ENCODE data around the gene OLFM1. TPM values are rescaled to one million over a fixed set of nuclear protein-coding genes. Genes with fewer than 3 reads are reported as not detected.

Gene OLFM1
- total and polyA plus RNA-seq, 7 experiments from 2014 or later: 0.19 to 2.1 (median 0.87) TPM; not detected in 3

DNA sequence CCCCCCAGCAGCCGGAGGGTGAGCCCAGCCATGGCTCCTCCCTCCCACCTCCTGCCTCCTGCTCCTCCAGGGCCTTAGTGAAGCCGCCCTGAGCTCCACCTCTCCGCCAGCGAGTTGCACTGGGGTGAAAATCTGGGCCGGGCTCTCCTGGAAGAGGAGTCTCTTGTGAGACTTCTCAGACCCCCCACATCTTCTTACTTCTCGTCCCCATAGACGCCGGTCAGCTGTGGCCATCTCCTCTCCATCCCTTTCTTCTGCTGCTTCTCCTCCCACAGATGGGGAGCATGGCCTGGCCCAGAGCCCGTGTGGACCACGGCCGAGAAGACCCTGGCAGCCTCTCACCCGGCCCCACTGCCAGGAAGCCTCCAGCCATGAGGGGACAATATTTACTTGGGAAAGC lies 17.3 kb downstream of the OLFM1 start:
- no peak overlapping the region for H3K4me3 ChIP-seq (ENCODE audit: low read length)
- H3K4me3 Mint-ChIP-seq: no peak overlapping the region
- intact Hi-C loops (cut with micrococcal nuclease): no loop called here
- no peaks in the 10 kb centered on the region for H3K36me3 ChIP-seq (ENCODE audit: control insufficient read depth in 2 of 3, insufficient read depth in 3 of 3, low read length in 3 of 3)
- H3K27me3 ChIP-seq (ENCODE audit: control insufficient read depth in 2 of 2, insufficient read depth in 2 of 2, low read length in 2 of 2): no peaks in the 10 kb centered on the region
- ATAC-seq (no peak), DNase-seq (no peak)
- H3K9me3 Mint-ChIP-seq: peaks cover 0 to 1% (median 0%) of the 10 kb centered on the region in 11 donors
- H3K27me3 Mint-ChIP-seq: peaks cover 19 to 63% (median 24%) of the 10 kb centered on the region in 5 donors
- peaks cover 0 to 7% (median 0%) of the 10 kb centered on the region in 7 donors for H3K4me1 Mint-ChIP-seq
- peak overlapping the region in 1 of 9 donors; percentile 23 for H3K27ac Mint-ChIP-seq
- H3K9me3 ChIP-seq (ENCODE audit: control insufficient read depth in 2 of 3, low read length in 3 of 3): no peaks in the 10 kb centered on the region
- H3K4me1 ChIP-seq (ENCODE audit: control insufficient read depth in 2 of 2, insufficient read depth in 2 of 2, low read length in 2 of 2): no peaks in the 10 kb centered on the region
- H3K36me3 Mint-ChIP-seq: no peaks in the 10 kb centered on the region
- POLR2A ChIA-PET: no interaction called here
- CTCF ChIA-PET: no interaction called here
- no peak overlapping the region for H3K27ac ChIP-seq (ENCODE audit: low read depth, low read length)

DNA sequence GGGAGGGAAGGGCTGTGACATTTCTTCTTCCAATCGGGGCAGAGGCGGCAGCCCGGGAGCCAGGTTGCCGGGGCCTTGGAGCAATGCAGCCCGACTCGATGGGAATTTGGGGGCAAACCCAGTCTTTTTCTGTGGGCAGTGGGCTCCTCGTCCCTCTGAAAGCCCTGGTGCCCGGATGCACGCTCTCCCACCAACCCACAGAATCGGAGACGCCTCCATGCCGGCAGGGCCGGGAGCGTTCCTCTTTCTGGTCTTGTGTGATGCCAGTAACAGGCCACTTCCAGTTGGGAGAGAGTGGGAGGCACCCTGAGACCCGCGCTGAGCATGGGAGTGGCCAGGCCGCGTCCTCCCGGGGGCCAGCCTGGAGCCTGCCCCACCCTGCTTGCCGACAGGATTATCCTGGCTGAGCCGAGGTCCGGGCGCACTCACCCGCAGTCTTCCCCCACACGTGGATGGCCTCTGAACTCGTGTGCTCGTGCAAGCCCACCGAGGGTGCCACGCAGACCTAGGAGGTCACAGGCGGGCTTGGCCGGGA lies 17.8 kb downstream of the OLFM1 start:
- POLR2A ChIA-PET: no interaction called here
- Mint-ChIP-seq H3K27me3 (peaks cover 18 to 59% (median 24%) of the 10 kb centered on the region in 5 donors), H3K9me3 (peaks cover 0 to 1% (median 0%) of the 10 kb centered on the region in 11 donors), H3K4me3 (no peak overlapping the region), H3K36me3 (no peaks in the 10 kb centered on the region), H3K4me1 (peaks cover 0 to 7% (median 0%) of the 10 kb centered on the region in 7 donors), H3K27ac (no peak overlapping the region)
- intact Hi-C loops (cut with micrococcal nuclease): no loop called here
- CTCF ChIA-PET: no interaction called here
- Histone ChIP-seq H3K4me1 (ENCODE audit: control insufficient read depth in 2 of 2, insufficient read depth in 2 of 2, low read length in 2 of 2) (no peaks in the 10 kb centered on the region), H3K27me3 (ENCODE audit: control insufficient read depth in 2 of 2, insufficient read depth in 2 of 2, low read length in 2 of 2) (no peaks in the 10 kb centered on the region), H3K9me3 (ENCODE audit: control insufficient read depth in 2 of 3, low read length in 3 of 3) (no peaks in the 10 kb centered on the region), H3K36me3 (ENCODE audit: control insufficient read depth in 2 of 3, insufficient read depth in 3 of 3, low read length in 3 of 3) (no peaks in the 10 kb centered on the region), H3K4me3 (ENCODE audit: low read length) (no peak overlapping the region), H3K27ac (ENCODE audit: low read depth, low read length) (no peak overlapping the region)
- DNase-seq (no peak), ATAC-seq (no peak)

DNA sequence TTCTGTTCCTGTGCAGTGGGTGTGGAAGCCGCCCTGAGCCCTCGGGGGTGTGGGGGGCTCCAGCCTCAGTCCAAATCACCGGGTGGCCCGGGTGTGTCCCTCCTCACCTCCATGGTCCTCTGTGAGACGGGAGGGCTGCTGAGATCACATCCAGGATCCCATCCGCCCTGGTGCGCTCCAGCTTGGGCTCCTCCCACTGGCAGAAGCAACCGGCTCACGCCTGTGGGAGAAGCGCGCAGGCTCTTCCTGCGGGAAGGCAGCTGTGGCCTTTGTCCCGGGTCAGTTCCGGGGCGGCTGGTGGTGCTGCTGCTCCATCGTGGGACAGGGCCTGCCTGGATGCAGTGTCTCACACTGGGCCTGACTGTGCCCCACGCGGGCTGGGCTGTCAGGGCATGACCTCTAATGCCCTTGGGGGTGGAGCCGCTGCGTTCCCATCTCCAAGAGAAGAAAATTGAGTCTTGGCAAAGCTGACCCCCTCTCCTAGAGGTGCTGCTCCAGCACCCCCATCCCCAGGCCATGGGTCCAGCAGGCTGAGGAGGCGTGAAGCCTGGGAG lies 18.5 kb downstream of the OLFM1 start:
- Histone ChIP-seq H3K4me3 (ENCODE audit: low read length) (no peak overlapping the region), H3K27me3 (ENCODE audit: control insufficient read depth in 2 of 2, insufficient read depth in 2 of 2, low read length in 2 of 2) (no peaks in the 10 kb centered on the region)
- peaks cover 18 to 55% (median 21%) of the 10 kb centered on the region in 5 donors for H3K27me3 Mint-ChIP-seq

DNA sequence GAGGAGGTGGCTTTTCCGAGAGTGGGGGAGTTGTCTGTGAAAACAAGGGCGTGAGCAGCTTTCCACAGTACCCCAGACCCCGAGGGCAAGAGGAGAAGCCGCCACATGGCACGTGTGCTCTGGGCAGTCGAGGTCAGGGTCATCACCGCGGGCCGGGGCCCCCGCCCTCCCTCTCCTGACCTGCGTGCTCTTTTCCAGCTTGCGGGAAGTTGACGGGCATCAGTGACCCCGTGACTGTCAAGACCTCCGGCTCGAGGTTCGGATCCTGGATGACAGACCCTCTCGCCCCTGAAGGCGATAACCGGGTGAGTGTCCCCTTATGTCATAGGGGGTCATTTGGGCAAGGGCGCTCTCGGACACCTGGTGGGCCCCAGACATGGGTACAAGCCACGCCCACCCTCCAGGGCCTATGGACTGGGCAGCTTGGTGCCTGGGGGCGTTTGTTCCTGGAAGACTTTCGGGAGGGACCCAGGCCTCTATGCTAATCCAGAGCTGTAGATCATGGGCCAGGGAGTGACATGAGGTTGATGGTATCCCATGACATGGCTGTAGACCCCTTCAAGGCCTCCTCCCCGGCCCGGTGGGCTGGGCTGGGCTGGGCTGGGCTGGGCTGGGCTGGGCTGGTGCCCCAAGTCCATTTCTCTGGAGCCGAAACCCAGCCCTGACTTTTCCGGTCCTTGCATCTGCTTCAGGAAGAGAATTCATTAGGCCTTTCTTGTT lies 19.2 kb downstream of the OLFM1 start:
- Histone ChIP-seq H3K9me3 (ENCODE audit: control insufficient read depth in 2 of 3, low read length in 3 of 3) (no peaks in the 10 kb centered on the region), H3K27me3 (ENCODE audit: control insufficient read depth in 2 of 2, insufficient read depth in 2 of 2, low read length in 2 of 2) (no peaks in the 10 kb centered on the region), H3K4me1 (ENCODE audit: control insufficient read depth in 2 of 2, insufficient read depth in 2 of 2, low read length in 2 of 2) (no peaks in the 10 kb centered on the region), H3K27ac (ENCODE audit: low read depth, low read length) (no peak overlapping the region), H3K4me3 (ENCODE audit: low read length) (no peak overlapping the region), H3K36me3 (ENCODE audit: control insufficient read depth in 2 of 3, insufficient read depth in 3 of 3, low read length in 3 of 3) (no peaks in the 10 kb centered on the region)
- DNase-seq (no peak), ATAC-seq (no peak)
- peaks cover 18 to 56% (median 23%) of the 10 kb centered on the region in 5 donors for H3K27me3 Mint-ChIP-seq
- H3K36me3 Mint-ChIP-seq: no peaks in the 10 kb centered on the region
- peaks cover 0 to under 1% (median 0%) of the 10 kb centered on the region in 11 donors for H3K9me3 Mint-ChIP-seq
- no peak overlapping the region for H3K27ac Mint-ChIP-seq
- ChIA-PET POLR2A (no interaction called here), CTCF (no interaction called here)
- H3K4me3 Mint-ChIP-seq: no peak overlapping the region
- peaks cover 0 to 7% (median 0%) of the 10 kb centered on the region in 7 donors for H3K4me1 Mint-ChIP-seq
- intact Hi-C loops (cut with micrococcal nuclease): no loop called here

More for the DNA sequence above, 18.5 kb downstream of the OLFM1 start:
- no peaks in the 10 kb centered on the region for H3K4me1 ChIP-seq (ENCODE audit: control insufficient read depth in 2 of 2, insufficient read depth in 2 of 2, low read length in 2 of 2)
- DNase-seq (no peak), ATAC-seq (no peak)
- H3K36me3 Mint-ChIP-seq: no peaks in the 10 kb centered on the region
- no peaks in the 10 kb centered on the region for H3K9me3 ChIP-seq (ENCODE audit: control insufficient read depth in 2 of 3, low read length in 3 of 3)
- CTCF ChIA-PET: no interaction called here
- H3K4me1 Mint-ChIP-seq: peaks cover 0 to 7% (median 0%) of the 10 kb centered on the region in 7 donors
- H3K27ac ChIP-seq (ENCODE audit: low read depth, low read length): no peak overlapping the region
- H3K4me3 Mint-ChIP-seq: no peak overlapping the region
- intact Hi-C loops (cut with micrococcal nuclease): no loop called here
- POLR2A ChIA-PET: no interaction called here
- no peaks in the 10 kb centered on the region for H3K9me3 Mint-ChIP-seq
- H3K36me3 ChIP-seq (ENCODE audit: control insufficient read depth in 2 of 3, insufficient read depth in 3 of 3, low read length in 3 of 3): no peaks in the 10 kb centered on the region
- H3K27ac Mint-ChIP-seq: no peak overlapping the region

DNA sequence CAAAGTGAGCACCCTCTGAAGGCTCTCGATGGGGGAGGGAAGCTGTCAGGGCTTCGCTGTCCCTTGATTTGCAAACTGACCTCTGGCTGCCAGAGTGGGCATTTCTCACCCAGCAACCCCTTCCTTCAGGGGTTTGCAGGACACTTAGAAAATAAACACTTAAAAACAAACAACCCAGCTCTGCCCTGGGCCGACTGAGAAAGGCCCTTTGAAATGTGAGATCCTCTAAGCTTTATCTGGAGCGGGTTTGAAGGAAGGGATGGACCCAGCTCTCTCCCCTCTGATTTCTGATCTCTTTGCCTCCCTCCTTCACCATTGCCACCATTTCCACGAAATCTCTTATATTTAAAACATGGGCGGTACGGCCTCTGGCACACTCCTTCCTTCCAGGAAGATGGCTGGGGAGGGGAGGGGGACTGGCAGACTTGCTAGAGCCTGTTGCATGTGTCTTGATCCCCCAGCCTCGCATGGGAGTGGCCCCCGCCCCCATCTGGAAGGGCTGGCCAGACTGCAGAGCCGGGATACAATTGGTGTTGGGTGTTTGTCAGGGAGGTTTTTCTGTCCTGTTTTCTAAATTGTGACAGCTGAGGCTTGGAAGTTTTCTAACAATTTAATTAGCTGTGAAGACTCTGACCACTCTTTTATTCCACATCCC lies 20.2 kb downstream of the OLFM1 start:
- ChIA-PET POLR2A (no interaction called here), CTCF (no interaction called here)
- intact Hi-C loops (cut with micrococcal nuclease): no loop called here
- H3K27ac ChIP-seq (ENCODE audit: low read depth, low read length): no peak overlapping the region
- Mint-ChIP-seq H3K27ac (no peak overlapping the region), H3K4me1 (peaks cover 0 to 7% (median 0%) of the 10 kb centered on the region in 7 donors), H3K27me3 (peaks cover 18 to 57% (median 23%) of the 10 kb centered on the region in 5 donors), H3K36me3 (no peaks in the 10 kb centered on the region), H3K9me3 (peaks cover 0 to 1% (median 0%) of the 10 kb centered on the region in 11 donors), H3K4me3 (no peak overlapping the region)
- ATAC-seq (no peak), DNase-seq (no peak)
- no peaks in the 10 kb centered on the region for H3K9me3 ChIP-seq (ENCODE audit: control insufficient read depth in 2 of 3, low read length in 3 of 3)
- no peaks in the 10 kb centered on the region for H3K36me3 ChIP-seq (ENCODE audit: control insufficient read depth in 2 of 3, insufficient read depth in 3 of 3, low read length in 3 of 3)
- H3K27me3 ChIP-seq (ENCODE audit: control insufficient read depth in 2 of 2, insufficient read depth in 2 of 2, low read length in 2 of 2): no peaks in the 10 kb centered on the region
- no peaks in the 10 kb centered on the region for H3K4me1 ChIP-seq (ENCODE audit: control insufficient read depth in 2 of 2, insufficient read depth in 2 of 2, low read length in 2 of 2)
- no peak overlapping the region for H3K4me3 ChIP-seq (ENCODE audit: low read length)

DNA sequence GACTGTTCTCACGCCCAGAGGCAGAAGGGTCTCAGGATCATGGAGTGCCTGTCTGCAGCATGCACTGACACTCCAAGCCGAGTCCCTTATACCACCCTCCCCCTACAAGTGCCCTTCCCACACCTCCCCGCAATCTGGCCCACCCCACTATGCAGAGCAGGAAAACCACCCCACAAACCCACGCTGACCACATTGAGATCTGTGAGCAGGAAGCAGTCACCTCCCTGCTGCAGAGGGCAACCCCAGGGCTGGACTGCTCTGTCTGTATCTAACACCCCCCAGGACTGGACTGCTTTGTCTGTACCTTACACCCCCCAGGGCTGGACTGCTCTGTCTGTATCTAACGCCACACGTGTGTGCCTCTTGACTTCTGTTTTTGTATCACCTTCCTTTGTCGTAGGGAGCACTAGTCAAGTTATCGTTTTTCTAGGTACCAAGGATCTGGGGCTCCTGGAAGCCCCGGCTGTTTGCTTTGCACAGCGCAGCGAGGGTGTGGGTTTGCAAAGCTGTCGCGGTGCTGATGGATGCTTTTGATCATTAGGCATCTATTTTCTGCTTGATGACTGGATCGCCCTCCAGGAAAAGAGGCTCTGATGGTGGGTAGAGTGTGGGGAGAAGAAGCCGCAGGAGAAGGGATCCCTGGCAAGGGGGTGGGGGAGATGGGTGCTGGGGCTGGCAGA lies 21.5 kb downstream of the OLFM1 start:
- DNase-seq (no peak), ATAC-seq (peak; percentile 16)
- Mint-ChIP-seq H3K27ac (no peak overlapping the region), H3K4me3 (no peak overlapping the region), H3K9me3 (peaks cover 0 to 1% (median 0%) of the 10 kb centered on the region in 11 donors), H3K27me3 (peaks cover 14 to 46% (median 23%) of the 10 kb centered on the region in 5 donors), H3K4me1 (peaks cover 0 to 7% (median 0%) of the 10 kb centered on the region in 7 donors), H3K36me3 (no peaks in the 10 kb centered on the region)
- intact Hi-C loops (cut with micrococcal nuclease): no loop called here
- CTCF ChIA-PET: no interaction called here
- no peaks in the 10 kb centered on the region for H3K4me1 ChIP-seq (ENCODE audit: control insufficient read depth in 2 of 2, insufficient read depth in 2 of 2, low read length in 2 of 2)
- H3K27ac ChIP-seq (ENCODE audit: low read depth, low read length): no peak overlapping the region
- H3K9me3 ChIP-seq (ENCODE audit: control insufficient read depth in 2 of 3, low read length in 3 of 3): no peaks in the 10 kb centered on the region
- H3K27me3 ChIP-seq (ENCODE audit: control insufficient read depth in 2 of 2, insufficient read depth in 2 of 2, low read length in 2 of 2): no peaks in the 10 kb centered on the region
- POLR2A ChIA-PET: no interaction called here
- no peak overlapping the region for H3K4me3 ChIP-seq (ENCODE audit: low read length)
- H3K36me3 ChIP-seq (ENCODE audit: control insufficient read depth in 2 of 3, insufficient read depth in 3 of 3, low read length in 3 of 3): no peaks in the 10 kb centered on the region

Data from naive thymus-derived CD4-positive, alpha-beta T cell (primary cell).